GM13976 (cell line): Measurements from ENCODE around the gene ATXN1.
"Not testable (repeated sequence)": the region's sequence is repeated elsewhere in the genome, so short reads cannot be mapped to it uniquely, and the experiment has no call there.

Source experiments
- DNase-seq: peaks from one replicate; pipeline ENCODE4 v3.0.0; 2012; ENCODE audit warnings: low spot score
- in situ Hi-C: fragments of 300-500 bp; cut with MboI; formaldehyde crosslinking; loops from one replicate; pipeline ENCODE4 v1.12.0; 2022; ENCODE audit warnings: low sequenced_read_pairs, mixed read lengths, inconsistent platforms; ENCODE audit not compliant: unreplicated experiment
- TF ChIP-seq, protein P1 (sequence below): IDR thresholded peaks from 2 replicates; pipeline ENCODE4 v1.5.1; 2012; ENCODE audit warnings: borderline replicate concordance, mild to moderate bottlenecking; ENCODE audit not compliant: insufficient read depth; ENCODE audit errors: extremely low read depth, missing control alignments, control extremely low read depth

ATXN1 gene

DNA sequence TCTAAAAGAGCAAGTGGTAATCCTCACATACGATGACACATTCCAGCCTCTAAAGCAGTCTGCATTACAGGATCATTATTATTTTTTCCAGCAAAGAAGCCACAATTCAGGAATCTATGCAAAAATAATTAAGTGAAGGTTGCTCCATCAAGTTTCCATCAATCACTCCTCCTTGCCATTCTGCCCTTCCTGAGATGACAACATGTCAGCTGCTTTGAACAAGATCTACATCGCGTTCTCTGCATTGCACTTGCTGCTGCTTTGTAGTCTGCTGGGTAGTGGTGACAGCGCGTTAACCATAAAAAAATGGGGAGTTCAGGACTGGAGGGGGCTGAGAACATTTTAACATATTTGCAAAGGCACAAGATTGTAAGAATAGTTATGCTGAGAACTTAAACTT is 375.2 kb downstream of the ATXN1 start:
- TF ChIP-seq, protein P1, sequence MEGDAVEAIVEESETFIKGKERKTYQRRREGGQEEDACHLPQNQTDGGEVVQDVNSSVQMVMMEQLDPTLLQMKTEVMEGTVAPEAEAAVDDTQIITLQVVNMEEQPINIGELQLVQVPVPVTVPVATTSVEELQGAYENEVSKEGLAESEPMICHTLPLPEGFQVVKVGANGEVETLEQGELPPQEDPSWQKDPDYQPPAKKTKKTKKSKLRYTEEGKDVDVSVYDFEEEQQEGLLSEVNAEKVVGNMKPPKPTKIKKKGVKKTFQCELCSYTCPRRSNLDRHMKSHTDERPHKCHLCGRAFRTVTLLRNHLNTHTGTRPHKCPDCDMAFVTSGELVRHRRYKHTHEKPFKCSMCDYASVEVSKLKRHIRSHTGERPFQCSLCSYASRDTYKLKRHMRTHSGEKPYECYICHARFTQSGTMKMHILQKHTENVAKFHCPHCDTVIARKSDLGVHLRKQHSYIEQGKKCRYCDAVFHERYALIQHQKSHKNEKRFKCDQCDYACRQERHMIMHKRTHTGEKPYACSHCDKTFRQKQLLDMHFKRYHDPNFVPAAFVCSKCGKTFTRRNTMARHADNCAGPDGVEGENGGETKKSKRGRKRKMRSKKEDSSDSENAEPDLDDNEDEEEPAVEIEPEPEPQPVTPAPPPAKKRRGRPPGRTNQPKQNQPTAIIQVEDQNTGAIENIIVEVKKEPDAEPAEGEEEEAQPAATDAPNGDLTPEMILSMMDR, result no peak
- in situ Hi-C loops, result no loop called here
- DNase-seq, result no peak

DNA sequence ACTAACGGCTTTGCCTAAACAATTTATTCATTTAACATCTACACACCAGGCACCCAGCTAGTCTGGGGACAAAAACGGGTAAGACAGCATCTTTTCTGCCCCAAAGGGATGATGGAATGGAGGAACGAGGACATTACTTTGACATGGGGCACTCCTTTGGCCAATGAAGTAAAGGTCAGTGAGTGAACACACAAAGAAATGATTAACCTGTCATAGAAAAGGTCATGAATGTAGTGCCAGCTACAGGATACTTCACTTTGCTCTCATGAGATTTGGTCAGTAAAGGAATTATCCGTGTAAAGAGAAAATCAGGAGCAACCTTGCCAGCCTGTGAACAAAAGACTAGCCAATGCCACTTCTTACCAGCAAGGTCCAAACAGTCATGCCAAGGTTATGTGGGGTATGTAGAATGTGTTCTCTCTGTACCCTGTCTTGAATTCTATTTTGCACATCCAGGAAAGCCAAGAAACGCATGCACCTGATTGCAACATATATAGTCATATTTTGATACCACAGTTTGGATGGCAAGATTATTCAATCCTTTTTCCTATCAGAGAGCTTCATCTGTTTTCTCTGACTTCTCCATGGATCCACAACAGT is 377.6 kb downstream of the ATXN1 start:
- TF ChIP-seq, protein P1, result no peak
- in situ Hi-C loops, result no loop called here
- no peak for DNase-seq

DNA sequence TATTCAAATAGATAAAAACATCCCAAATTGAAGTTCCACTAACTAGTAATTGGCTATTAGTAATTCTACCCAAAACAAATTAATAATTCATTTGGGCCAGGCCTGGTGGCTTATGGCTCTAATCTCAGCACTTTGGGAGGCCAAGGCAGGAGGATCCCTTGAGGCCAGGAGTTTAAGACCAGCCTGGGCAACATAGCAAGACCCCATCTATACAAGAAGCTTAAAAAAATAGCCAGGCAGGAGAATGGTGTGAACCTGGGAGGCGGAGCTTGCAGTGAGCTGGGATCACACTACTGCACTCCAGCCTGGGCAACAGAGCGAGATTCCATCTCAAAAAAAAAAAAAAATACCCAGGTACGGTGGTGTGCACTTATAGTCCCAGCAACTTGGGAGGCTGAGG is 379.3 kb downstream of the ATXN1 start:
- in situ Hi-C loops, DNase-seq: not testable (repeated sequence)

DNA sequence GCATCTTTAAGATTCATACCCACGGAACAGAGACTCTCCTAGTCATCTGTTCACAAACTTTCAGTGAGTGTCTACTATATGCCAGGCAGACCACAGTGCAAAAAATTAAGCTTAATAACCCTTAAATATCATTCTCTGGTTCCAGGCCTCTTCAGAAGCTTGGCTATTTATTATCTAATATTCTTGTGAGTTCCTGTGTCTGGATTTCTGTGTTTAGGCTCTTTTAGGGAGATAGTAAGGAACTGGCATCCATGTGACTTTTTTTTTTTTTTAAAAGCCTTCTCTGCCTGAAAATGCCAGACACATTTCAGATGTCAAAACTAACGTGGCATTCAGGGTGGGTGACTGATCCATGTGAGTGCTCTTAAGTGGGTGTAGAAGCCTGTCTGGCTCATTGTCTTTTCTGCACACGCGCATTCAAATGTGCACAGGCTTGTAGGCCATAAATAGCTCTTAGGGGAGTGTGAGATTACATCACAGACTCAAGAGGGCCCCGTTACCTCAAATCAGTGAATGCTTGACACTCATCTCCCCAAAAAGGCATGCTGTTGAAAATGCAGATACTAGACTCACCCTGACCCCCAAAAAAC is 380.9 kb downstream of the ATXN1 start:
- TF ChIP-seq, protein P1, result no peak
- DNase-seq, result peak; percentile 36
- in situ Hi-C loops, result no loop called here

DNA sequence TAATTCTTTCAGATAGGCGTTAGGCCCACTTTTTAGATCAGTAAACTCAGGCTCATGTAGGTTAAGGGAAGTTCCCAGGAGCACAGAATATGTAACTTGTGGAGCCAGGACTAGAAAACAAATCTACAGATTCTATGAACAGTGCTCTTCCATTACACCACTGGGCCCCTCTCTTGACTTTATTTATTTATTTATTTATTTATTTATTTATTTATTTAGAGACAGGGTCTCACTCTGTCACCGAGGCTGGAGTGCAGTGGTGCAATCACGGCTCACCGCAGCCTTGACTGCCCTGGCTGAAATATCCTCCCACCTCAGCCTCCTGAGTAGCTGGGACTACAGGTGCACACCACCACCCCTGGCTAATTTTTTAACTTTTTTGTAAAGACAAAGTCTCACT is 382.9 kb downstream of the ATXN1 start:
- DNase-seq, in situ Hi-C loops: not testable (repeated sequence)

DNA sequence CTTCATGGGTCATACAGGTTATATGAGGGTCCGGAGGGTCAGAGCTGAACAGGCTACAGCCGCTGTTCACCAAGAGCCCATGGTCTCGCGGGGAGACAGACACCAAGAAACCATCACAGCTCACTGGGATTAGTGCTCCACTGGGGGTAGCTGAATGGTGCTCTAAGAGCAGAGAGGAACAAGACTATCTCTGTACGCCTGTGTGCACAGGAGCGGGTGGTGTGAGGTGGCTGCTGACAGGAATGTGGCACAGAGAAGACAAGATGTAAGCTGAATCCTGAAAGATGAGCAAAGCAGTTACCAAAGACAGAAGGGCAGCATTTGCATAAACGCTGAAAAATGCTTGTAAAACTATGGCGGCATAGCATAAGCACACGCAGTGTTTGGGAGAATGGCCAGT is 383.8 kb downstream of the ATXN1 start:
- in situ Hi-C loops, result no loop called here
- DNase-seq, result no peak
- TF ChIP-seq, protein P1, result no peak

DNA sequence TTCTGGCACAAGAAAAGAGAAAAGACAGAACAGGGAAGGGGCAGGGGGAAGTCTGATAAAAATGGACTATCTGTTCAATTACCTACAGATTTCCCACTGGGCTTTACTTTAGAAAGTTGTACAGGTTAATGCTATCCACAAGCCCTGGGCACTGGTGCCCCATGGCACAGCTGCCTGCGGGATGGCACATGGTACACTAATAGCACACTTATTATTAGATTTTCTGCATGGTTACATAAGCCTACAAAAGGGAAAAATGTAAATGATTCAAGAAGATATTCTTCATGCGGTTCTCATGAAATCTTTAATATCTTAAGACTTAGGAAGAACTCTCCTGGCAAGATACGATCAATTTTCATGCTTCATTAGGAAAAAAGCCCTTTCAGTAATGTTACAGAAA is 385.4 kb downstream of the ATXN1 start:
- in situ Hi-C loops, result no loop called here
- TF ChIP-seq, protein P1, result no peak
- DNase-seq, result no peak

DNA sequence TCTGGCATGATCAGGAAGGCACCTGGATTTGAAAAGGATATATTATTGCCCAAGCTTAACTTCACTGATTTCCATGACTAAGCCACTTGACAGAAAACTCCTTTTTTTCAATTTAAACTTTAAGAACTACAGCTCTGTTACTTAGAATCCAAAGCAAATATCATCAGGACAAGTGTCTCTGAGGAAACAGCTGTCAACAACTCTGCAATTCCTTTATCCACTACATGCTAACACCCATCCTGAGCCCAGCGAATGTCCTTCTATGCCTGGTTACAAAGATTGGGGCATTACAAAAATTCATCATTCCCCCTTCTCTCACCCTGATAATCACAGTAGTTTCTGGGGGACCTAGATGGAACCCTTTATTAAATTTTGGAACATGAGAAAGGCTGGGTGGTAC is 386.1 kb downstream of the ATXN1 start:
- no peak for DNase-seq
- TF ChIP-seq, protein P1, result no peak
- in situ Hi-C loops, result no loop called here
